ENCODE measurements around the gene ADO.

DNA sequence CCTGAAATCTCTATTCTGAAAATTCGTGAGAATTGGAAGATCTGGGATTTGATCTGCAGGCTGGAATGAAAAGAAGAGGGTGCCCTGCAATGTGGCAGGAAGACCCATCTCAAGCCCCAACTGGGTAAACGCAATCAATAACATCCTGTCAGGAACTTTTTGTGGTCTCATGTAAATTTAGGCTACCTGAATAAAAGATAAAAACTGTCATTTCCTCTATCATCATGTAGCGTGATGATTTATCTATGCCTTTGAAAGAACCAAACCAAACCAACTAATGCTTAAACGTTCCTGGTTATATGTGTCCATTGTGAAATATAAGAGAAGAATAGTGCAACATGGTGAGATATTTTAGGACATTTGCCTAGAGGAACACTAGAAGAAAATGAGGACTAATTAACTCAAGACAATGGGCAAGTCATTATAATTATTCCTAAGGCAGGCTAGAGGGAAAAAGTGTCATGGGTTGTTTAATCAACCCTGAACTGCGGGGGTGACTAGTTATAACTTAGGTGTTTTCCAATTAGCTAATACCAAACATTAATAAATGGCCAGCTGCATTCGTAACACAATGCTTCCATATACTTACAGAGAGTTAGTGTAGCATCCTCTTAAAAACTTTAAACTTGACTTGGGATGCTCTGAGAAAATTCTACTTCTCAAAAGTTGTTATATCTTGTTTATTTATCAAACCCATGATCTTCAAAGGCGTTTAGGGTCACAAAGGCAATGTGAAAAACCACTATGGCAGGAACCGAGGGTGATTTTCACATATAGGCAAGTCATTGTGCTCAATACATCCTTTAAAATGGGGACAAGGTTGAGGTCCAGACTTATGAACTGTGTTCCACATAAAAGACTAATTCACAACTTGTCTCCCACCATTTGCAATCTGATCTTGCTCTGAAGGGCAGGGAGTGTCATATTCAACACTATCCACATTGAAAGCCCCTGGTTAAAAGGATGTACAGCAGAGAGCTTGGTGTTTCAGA, 48.6 kb upstream of the ADO start:
- TF ChIP-seq, protein P1, sequence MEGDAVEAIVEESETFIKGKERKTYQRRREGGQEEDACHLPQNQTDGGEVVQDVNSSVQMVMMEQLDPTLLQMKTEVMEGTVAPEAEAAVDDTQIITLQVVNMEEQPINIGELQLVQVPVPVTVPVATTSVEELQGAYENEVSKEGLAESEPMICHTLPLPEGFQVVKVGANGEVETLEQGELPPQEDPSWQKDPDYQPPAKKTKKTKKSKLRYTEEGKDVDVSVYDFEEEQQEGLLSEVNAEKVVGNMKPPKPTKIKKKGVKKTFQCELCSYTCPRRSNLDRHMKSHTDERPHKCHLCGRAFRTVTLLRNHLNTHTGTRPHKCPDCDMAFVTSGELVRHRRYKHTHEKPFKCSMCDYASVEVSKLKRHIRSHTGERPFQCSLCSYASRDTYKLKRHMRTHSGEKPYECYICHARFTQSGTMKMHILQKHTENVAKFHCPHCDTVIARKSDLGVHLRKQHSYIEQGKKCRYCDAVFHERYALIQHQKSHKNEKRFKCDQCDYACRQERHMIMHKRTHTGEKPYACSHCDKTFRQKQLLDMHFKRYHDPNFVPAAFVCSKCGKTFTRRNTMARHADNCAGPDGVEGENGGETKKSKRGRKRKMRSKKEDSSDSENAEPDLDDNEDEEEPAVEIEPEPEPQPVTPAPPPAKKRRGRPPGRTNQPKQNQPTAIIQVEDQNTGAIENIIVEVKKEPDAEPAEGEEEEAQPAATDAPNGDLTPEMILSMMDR (conservative IDR thresholded peaks at IDR 0.05): no peak
- TF ChIP-seq EZH2 (IDR thresholded peaks at IDR 0.05; ENCODE audit: low read depth): no peak
